Activated CD4-positive, CD25-positive, alpha-beta regulatory T cell treated with anti-CD3 and anti-CD28 coated beads, Interleukin-2, amount 50 U/mL, for 72 hours (primary cell): ENCODE results near the gene SRSF3.
"Not testable (repeated sequence)": the region's sequence is repeated elsewhere in the genome, so short reads cannot be mapped to it uniquely, and the experiment has no call there.

Experiments
- DNase-seq: peaks from one replicate; pipeline ENCODE4 v3.0.0; 2021

The SRSF3 gene

DNA sequence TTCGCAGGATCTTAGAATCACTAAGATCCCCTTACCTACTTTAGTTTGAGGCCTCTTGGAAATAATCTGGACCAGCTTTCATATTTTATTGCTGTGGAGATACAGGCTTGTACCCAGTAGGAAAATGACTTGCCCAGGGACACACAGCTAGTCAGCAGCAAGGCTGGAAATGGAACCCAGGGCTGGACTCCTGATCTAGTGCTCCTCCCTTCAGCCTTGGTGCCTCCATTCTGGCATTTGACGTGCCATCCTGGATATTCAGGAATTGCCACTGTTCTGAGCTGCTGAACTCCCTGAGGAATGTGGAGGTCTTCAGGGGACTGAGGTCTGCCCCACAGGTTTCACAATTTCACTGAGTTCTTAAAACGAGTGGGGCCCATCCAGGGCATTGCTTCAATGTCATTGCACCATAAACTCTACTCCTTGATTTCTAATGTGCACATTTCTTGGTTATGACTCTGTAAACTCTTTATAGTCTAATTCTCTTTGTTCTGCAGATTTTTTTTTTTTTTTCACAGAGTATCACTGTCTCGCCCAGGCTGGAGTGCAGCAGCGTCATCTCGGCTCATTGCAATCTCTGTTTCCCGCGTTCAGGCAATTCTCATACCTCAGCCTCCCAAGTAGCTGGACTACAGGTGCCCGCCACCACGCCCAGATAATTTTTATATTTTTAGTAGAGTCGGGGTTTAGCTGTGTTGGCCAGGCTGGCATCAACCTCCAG, 57.7 kb downstream of the SRSF3 start:
- DNase-seq: no peak

GRCh38 chr6:36654469-36654868, 60.3 kb downstream of the SRSF3 start:
- not testable (repeated sequence) for DNase-seq
